GM18858 (cell line): ENCODE data around the gene LAMA2.
"Not testable (repeated sequence)": the region's sequence is repeated elsewhere in the genome, so short reads cannot be mapped to it uniquely, and the experiment has no call there.

Experiments used
- ATAC-seq: cut with Tn5 transposase; IDR thresholded peaks from one replicate; pipeline ENCODE4 v1.9.1; 2021; ENCODE audit not compliant: unreplicated experiment

LAMA2 gene

DNA sequence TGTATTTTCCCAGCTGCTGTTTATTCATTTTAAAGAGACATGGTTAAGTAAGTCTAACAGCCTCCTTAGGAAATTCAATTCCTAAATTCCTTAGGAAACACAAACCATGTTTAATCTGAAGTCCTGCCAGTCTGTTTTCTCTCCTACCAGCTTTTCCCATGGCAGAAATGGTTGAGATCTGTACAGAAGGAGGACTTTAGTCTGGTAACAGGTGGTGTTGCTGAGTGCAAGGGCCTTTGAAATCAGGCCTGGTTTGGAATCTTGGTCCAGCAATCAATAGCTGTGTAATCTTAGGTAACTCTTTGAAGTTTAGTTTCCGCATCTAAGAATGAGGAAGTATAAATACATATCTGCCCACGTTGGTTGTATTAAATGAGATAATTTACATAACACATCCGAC is 232.5 kb downstream of the LAMA2 start:
- no peak for ATAC-seq

- ATAC-seq, result no peak
These were observed 234.4 kb downstream of the LAMA2 start for GRCh38 chr6:129117355-129117754.

DNA sequence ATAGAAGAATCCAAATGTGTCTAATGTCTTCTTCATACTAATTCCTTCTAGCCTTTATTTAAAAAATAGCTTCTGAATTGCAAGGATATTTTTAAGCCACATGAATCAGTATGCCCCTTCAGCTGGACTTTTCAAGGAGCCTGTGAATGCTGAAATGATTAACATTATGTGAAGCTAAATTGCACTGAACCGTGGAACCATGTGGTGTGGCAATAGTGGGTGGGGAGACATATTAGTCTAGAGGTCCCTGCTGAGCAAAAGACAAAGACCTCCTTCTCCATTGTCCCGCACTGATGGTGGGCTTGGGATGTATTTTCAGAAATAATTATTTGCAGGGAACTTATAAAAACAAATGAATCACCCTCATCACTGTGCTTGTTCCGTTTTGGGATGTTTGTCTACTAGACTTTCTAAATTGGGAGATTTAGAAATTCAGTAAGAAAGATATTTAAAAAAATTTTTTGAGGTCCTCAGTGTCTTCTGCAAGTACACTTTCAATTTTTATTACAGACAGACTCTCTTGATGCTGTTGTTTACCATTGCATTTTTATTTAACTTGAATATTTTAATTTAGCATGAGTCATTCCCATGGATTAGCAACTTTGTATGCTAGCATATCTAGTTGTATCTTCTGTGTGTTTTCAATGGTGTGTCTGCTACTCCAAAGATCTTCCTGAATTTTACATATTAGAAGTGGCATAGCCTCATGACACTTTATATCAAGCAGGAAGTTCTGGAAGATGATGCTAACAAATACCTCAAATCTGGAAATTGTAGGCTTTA is 238.1 kb downstream of the LAMA2 start:
- no peak for ATAC-seq

GRCh38 chr6:129124347-129124746 is 241.4 kb downstream of the LAMA2 start:
- no peak for ATAC-seq

DNA sequence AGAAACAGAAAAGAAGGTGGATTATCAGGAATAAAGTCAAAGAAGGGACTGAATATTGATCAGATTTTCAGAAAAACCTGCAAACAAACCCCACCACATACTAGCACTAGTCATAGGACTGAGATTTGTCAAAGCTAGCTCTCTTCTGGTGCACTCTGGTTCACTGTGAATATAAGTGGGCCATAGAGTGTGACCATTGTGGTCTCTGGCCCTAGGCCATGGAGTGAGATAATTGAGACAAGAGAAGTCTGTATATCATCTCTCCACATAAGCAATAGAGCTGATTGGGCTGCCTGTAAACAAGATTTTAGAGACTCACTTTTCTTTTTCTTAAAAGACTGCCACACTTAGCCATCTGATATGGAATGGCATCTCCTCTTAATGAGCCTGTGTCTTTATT is 247.2 kb downstream of the LAMA2 start:
- no peak for ATAC-seq

- ATAC-seq, result no peak
These were observed 248.2 kb downstream of the LAMA2 start for GRCh38 chr6:129130959-129131681.

DNA sequence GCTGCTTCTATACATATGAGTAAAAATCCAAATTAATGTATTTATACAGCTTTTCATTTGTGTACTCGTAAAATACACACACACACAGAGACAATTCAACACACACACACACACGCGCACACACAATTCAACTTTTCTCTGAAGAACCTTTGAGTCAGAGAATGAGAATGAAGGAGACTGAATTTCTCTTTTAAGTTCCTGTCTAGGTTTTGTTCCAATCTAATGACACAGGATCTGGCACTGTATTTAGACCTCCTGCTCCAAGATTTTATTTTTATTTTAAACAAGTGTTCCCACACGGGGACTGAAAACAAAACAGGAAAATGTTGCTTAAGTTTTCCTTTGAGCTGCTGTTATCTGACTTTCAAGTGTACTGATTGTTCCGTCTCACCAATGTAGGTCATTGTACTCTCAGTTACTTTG is 250.8 kb downstream of the LAMA2 start:
- ATAC-seq, result no peak

DNA sequence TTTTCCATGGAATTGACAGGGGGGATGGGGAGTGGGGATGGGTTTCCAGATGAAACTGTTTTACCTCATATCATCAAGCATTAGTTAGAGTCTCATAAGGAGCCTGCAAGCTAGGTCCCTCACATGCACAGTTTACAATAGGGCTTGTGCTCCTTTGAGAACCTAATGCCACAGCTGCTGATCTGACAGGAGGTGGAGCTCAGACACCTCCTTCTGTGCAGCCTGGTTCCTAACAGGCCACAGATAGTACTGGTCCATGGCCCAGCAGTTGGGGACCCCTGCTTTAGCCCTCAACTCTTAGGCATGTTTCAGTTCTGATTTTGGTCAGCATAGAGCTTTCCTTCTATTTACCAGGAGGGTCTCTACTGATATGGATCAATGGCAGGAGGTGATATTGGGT is 251.6 kb downstream of the LAMA2 start:
- ATAC-seq, result no peak

GRCh38 chr6:129135451-129135850 is 252.5 kb downstream of the LAMA2 start:
- ATAC-seq, result no peak

DNA sequence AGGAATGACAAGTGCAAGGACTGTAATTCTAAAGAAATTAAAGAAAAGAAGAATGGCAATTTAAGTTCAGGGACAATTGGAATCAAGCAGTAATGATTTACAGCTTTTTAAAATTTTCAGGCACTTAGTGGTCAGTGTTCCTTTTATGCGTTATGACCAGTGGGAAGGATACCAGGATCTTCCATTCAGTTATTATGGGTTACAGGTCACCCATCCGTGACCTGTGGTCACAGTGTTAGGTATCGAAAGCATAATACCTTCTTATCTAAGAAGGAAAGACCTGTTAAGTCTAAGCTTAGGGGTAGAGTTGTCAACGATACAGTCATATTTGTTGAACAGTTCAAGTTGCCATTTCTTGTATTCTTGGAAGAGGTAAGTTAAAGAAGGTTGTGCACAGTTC is 253.8 kb downstream of the LAMA2 start:
- ATAC-seq, result no peak

DNA sequence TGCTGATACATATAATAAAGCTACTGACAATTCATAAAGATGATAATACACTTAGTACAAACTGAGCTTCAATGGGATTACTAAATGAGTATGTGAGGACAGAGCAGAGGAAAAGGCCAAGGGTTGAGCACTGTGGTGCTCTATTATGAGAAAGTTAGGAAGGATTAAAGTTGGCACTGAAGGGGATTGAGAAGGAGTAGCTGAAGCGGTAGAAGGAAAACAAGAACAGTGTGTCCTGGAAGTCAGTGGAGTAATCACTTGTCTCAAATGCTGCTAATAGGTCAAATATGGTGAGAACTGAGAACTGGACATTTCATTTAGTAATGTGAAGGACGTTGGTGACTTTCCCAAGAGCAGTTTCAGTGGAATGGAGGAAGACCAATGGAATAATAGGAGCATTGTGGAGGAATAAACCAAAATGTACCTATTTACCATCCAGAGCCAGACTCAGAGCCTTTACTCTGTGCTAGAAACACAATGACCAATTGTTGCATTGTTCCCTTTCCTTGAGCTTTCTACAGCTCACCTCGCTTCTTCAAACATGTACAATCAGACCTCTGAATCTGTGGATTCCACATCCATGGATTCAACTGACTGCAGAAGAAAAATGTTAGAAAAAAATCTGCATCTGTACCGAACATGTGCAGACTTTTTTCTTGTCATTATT is 255.9 kb downstream of the LAMA2 start:
- ATAC-seq, result no peak

DNA sequence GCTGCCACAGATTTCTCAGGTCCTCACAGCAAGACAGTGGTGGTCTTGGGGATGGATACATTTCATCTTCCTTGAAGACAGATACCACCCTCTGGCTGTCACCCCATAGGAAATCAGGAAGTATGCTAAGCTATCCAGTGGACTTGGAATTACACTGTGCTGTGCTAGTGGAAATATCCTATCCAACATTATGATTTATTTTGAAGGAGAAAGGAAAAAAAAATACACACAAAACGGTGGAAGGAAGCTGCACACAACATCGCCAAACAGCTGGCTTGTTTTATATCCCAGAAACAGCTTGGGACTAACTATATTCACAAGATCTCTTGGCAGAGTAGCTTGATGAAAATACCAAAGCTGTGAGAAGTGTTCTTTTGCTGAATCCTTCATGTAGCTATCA is 257.6 kb downstream of the LAMA2 start:
- ATAC-seq, result no peak

- ATAC-seq, result no peak
These were observed 258.6 kb downstream of the LAMA2 start for GRCh38 chr6:129141499-129141898.

DNA sequence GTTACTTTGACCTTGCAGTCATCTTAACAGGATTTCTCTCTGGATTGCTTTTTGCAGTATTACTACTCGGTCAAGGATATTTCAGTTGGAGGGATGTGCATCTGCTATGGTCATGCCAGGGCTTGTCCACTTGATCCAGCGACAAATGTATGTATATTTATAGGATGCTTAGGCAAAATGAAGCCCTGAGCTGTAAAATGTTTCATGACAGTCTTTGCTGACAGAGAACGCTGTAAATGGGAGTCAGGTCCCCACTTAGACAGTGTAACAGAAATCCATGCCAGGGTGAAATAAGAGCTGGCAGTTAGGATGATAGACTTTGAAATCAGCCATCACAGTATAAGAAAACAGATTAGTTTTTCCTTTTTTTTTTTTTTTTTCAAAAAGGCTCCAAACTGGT is 264.0 kb downstream of the LAMA2 start:
- no peak for ATAC-seq

DNA sequence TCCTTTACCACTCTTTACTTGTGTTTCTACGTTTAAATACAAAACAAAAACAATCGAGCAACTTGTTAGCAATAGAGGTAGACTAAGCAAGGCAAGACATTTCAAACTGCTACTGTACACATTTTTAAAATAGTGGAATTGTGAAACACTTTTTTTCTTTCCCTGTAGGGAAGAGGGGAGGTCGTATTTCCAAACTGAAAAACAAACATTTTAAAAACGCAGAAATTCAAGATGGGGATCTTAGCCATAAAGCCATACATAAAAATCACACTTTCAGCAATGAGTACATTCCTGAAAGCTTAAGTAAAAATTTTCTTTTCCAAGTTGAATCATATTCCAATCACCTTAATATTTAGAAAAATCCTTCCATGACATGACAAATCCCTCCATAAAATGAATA is 267.6 kb downstream of the LAMA2 start:
- no peak for ATAC-seq

DNA sequence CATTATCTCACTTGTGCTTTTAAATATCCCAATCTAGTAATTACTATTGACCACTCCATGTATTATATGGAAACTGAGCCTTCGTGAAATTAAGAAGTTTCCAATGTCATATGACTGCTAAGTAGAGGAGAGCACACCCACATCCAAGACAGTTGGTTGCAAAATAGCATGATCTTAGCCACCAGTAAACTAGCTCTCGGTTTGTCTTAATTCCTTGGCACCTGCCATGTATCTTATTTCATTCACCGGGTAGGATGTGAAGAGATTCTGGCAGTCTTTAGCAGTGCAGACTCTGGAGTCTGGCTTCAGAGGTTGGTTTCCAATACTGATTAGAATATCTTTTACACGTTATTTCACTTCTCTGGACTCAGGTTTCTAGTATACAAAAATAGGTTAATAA is 270.3 kb downstream of the LAMA2 start:
- no peak for ATAC-seq

DNA sequence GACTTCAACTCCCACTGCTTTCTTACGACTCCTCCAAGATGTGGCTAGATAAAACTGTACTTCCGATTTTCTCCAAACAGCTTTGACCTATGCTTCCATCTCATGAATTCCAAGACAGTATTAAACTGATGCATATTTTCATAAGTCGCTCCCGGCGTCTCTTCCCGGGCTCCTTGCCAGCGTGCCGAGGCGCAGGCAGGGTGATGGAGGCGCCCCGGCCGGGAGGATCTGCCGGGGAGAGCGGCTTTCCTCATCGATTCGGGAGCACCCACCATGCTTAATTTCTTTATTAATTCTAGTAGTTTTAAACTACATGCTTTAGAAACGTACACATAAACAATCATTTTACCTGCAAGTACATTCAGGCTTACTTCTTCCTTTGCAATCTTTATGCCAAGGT is 276.3 kb downstream of the LAMA2 start:
- ATAC-seq, result not testable (repeated sequence)

- no peak for ATAC-seq
These were observed 279.7 kb downstream of the LAMA2 start for GRCh38 chr6:129162605-129163004.

- no peak for ATAC-seq
These were observed 280.6 kb downstream of the LAMA2 start for GRCh38 chr6:129163551-129163950.

GRCh38 chr6:129164032-129164431 is 281.1 kb downstream of the LAMA2 start:
- ATAC-seq, result no peak

DNA sequence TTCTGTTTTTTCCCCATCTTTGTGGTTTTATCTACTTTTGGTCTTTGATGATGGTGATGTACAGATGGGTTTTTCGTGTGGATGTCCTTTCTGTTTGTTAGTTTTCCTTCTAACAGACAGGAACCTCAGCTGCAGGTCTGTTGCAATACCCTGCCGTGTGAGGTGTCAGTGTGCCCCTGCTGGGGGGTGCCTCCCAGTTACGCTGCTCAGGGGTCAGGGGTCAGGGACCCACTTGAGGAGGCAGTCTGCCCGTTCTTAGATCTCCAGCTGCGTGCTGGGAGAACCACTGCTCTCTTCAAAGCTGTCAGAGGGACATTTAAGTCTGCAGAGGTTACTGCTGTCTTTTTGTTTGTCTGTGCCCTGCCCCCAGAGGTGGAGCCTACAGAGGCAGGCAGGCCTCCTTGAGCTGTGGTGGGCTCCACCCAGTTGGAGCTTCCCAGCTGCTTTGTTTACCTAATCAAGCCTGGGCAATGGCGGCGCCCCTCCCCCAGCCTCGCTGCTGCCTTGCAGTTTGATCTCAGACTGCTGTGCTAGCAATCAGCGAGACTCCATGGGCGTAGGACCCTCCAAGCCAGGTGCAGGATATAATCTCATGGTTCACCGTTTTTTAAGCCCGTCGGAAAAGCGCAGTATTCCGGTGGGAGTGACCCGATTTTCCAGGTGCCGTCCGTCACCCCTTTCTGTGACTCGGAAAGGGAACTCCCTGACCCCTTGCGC is 289.5 kb downstream of the LAMA2 start:
- not testable (repeated sequence) for ATAC-seq
